B cell (primary cell): ENCODE measurements around the gene PDZD2. TPM values are rescaled to one million over a fixed set of nuclear protein-coding genes. Genes with fewer than 3 reads are reported as not detected.

Experiments
- ATAC-seq: fragments of 200-7000 bp; cut with Tn5 transposase; one replicate; pipeline ENCODE4 v1.10.0; 2021; ENCODE audit warnings: low read depth, mild to moderate bottlenecking, moderate number of reproducible peaks, moderate library complexity
- CTCF ChIA-PET: fragments of 350-600 bp; sonication (Branson Sonifier 250); formaldehyde crosslinking; loops from one replicate; lab custom pipeline; 2021; ENCODE audit warnings: antibody characterized with exemption, inconsistent platforms; lab: Charles Lee
- POLR2A ChIA-PET: fragments of 350-600 bp; sonication (Branson Sonifier 250); formaldehyde crosslinking; loops from one replicate; lab custom pipeline; 2021; ENCODE audit warnings: antibody characterized with exemption; lab: Charles Lee
- DNase-seq: peaks from one replicate; pipeline ENCODE4 v3.0.0; 2013
- H2AFZ ChIP-seq: 2 replicates; pipeline ENCODE4 v1.6.1; 2012; ENCODE audit warnings: mild to moderate bottlenecking, low read depth, low read length; ENCODE audit not compliant: insufficient read depth, poor library complexity, severe bottlenecking
- H3K27ac ChIP-seq, 2 donors: 1 replicate in 1 of 2; 2 replicates in 1 of 2; pipeline ENCODE4 v1.5.1; 2012 to 2013; ENCODE audit warnings: low read length in 2 of 2, mild to moderate bottlenecking in 2 of 2, moderate library complexity in 1 of 2
- H3K27me3 ChIP-seq, 4 experiments: fragments of 200-600 bp in 1 of 4; sonication (generic) in 1 of 4; replicated peaks in 1 of 4; 1 replicate in 2 of 4; 2 replicates in 2 of 4; pipeline versions ENCODE4 v1.6.1 to v1.7.0; 2013 to 2016; ENCODE audit warnings: low read length in 3 of 4, mild to moderate bottlenecking in 2 of 4, mixed read lengths in 1 of 4, moderate library complexity in 1 of 4; ENCODE audit not compliant: insufficient read depth in 4 of 4, control insufficient read depth in 3 of 4; ENCODE audit errors: control extremely low read depth in 1 of 4
- H3K36me3 ChIP-seq, 2 experiments: replicated peaks in 1 of 2; 1 replicate in 1 of 2; 2 replicates in 1 of 2; pipeline versions ENCODE4 v1.6.1 to v1.7.1; 2013; ENCODE audit warnings: low read length in 1 of 2; ENCODE audit not compliant: insufficient read depth in 2 of 2, control insufficient read depth in 1 of 2; ENCODE audit errors: control extremely low read depth in 1 of 2, extremely low read depth in 1 of 2
- H3K4me1 ChIP-seq, 2 donors: fragments of 200-600 bp in 1 of 2; sonication (generic) in 1 of 2; 1 replicate in 1 of 2; 2 replicates in 1 of 2; pipeline versions ENCODE4 v1.5.1 to v1.6.1; 2013 to 2017; ENCODE audit warnings: low read length in 2 of 2; ENCODE audit not compliant: control insufficient read depth in 2 of 2, insufficient read depth in 2 of 2
- H3K4me2 ChIP-seq: replicated peaks from 2 replicates; pipeline ENCODE3; 2012; ENCODE audit warnings: mild to moderate bottlenecking, low read depth, low read length; ENCODE audit not compliant: poor library complexity, severe bottlenecking
- H3K4me3 ChIP-seq, 5 experiments: fragments of 200-600 bp in 1 of 5; sonication (generic) in 1 of 5; 1 replicate in 3 of 5; 2 replicates in 2 of 5; pipeline versions ENCODE4 v1.5.1 to v1.7.0; 2011 to 2016; ENCODE audit warnings: low read length in 4 of 5, mild to moderate bottlenecking in 4 of 5, low read depth in 2 of 5, control low read depth in 1 of 5, moderate library complexity in 1 of 5; ENCODE audit not compliant: insufficient read depth in 1 of 5; ENCODE audit errors: control extremely low read depth in 1 of 5, extremely low read depth in 1 of 5
- H3K79me2 ChIP-seq: fragments of 200-600 bp; sonication (generic); one replicate; pipeline ENCODE4 v1.6.0; 2016; ENCODE audit warnings: low read length; ENCODE audit not compliant: control insufficient read depth, insufficient read depth
- H3K9ac ChIP-seq: fragments of 200-600 bp; sonication (generic); 2 replicates; pipeline ENCODE4 v1.6.1; 2017; ENCODE audit warnings: mild to moderate bottlenecking, low read length, moderate library complexity
- H3K9me3 ChIP-seq, 3 donors: one replicate each; pipeline versions ENCODE4 v1.6.1 to v1.7.1; 2013; ENCODE audit warnings: low read length in 2 of 3; ENCODE audit not compliant: control insufficient read depth in 2 of 3, insufficient read depth in 1 of 3; ENCODE audit errors: control extremely low read depth in 1 of 3
- H4K20me1 ChIP-seq: 2 replicates; pipeline ENCODE4 v1.6.0; 2012; ENCODE audit warnings: mild to moderate bottlenecking, low read length; ENCODE audit not compliant: insufficient read depth, control insufficient read depth, poor library complexity, severe bottlenecking
- H3K27ac Mint-ChIP-seq: one replicate; pipeline ENCODE4 v1.8.0; 2021; ENCODE audit warnings: mixed read lengths
- H3K27me3 Mint-ChIP-seq: one replicate; pipeline ENCODE4 v1.8.0; 2021; ENCODE audit warnings: mixed read lengths
- H3K4me1 Mint-ChIP-seq: one replicate; pipeline ENCODE4 v1.8.0; 2021; ENCODE audit warnings: mixed read lengths
- H3K4me3 Mint-ChIP-seq: one replicate; pipeline ENCODE4 v1.8.0; 2021; ENCODE audit warnings: mixed read lengths
- H3K9me3 Mint-ChIP-seq: one replicate; pipeline ENCODE4 v1.8.0; 2022; ENCODE audit warnings: mixed read lengths; ENCODE audit not compliant: insufficient read depth
- CTCF ChIP-seq: fragments of 200-600 bp; IDR thresholded peaks from one replicate; pipeline ENCODE4 v1.8.0; 2022; ENCODE audit warnings: antibody characterized with exemption, mild to moderate bottlenecking
- EZH2 ChIP-seq: IDR thresholded peaks from 2 replicates; pipeline ENCODE4 v1.6.1; 2012; ENCODE audit warnings: borderline replicate concordance, low read depth, mild to moderate bottlenecking, moderate library complexity, low read length; ENCODE audit not compliant: insufficient read depth, poor library complexity, severe bottlenecking
- WGBS: methylation state at CpG from one replicate; pipeline ENCODE4 v1.1.5; 2013; ENCODE audit warnings: missing lambda C conversion rate; ENCODE audit not compliant: insufficient coverage; 5-methylcytosine and 5-hydroxymethylcytosine counted together
- intact Hi-C: fragments of 100-400 bp; cut with micrococcal nuclease; formaldehyde crosslinking; loops from one replicate; pipeline ENCODE4 v1.10.0; 2022
- polyA plus RNA-seq: library from polyadenylated mRNA; depleted of rRNA; stranded (reverse); fragments of >200 nt; gene quantifications from 2 replicates; pipeline ENCODE4 v1.2.3, GENCODE V29; 2012
- total RNA-seq, 2 donors: library from RNA; stranded (reverse); fragments of 120-200 nt in 1 of 2; gene quantifications; 1 replicate in 1 of 2; 2 replicates in 1 of 2; pipeline versions ENCODE4 v1.2.3 to v1.2.4, GENCODE V29; 2013 to 2022

The PDZD2 gene
- total and polyA plus RNA-seq, 2 donors (not counting 1 experiment from before 2014, with no cell fraction given), result not detected

GRCh38 chr5:31743678-31744077 lies 104.7 kb downstream of the PDZD2 start:
- no peak overlapping the region for H3K4me3 ChIP-seq
- POLR2A ChIA-PET, result no interaction called here
- Mint-ChIP-seq H3K27ac (no peak overlapping the region), H3K9me3 (peaks cover 3% of the 10 kb centered on the region), H3K27me3 (peaks cover 7% of the 10 kb centered on the region), H3K4me3 (no peak overlapping the region), H3K4me1 (no peaks in the 10 kb centered on the region)
- no peaks in the 10 kb centered on the region for H3K36me3 ChIP-seq
- H3K27ac ChIP-seq, result no peak overlapping the region
- 100% methylated on average over 1 of the region's 3 CpGs for whole genome bisulfite sequencing
- H4K20me1 ChIP-seq, result no peaks in the 10 kb centered on the region
- H3K79me2 ChIP-seq, result no peaks in the 10 kb centered on the region
- H3K9ac ChIP-seq, result no peak overlapping the region
- CTCF ChIA-PET, result no interaction called here
- no peaks in the 10 kb centered on the region for H3K27me3 ChIP-seq
- ATAC-seq (no peak), DNase-seq (no peak)
- H2AFZ ChIP-seq, result no peak overlapping the region
- no peak overlapping the region for H3K4me2 ChIP-seq
- H3K9me3 ChIP-seq, result no peaks in the 10 kb centered on the region
- intact Hi-C loops, result no loop called here
- no peak for TF ChIP-seq CTCF
- TF ChIP-seq EZH2, result no peak
- no peaks in the 10 kb centered on the region for H3K4me1 ChIP-seq

GRCh38 chr5:31748458-31749172 lies 109.7 kb downstream of the PDZD2 start:
- H3K4me1 ChIP-seq, result no peaks in the 10 kb centered on the region
- ChIA-PET POLR2A (no interaction called here), CTCF (no interaction called here)
- no peaks in the 10 kb centered on the region for H3K36me3 ChIP-seq
- H3K27ac Mint-ChIP-seq, result no peak overlapping the region
- no peak overlapping the region for H3K4me3 ChIP-seq
- no peaks in the 10 kb centered on the region for H3K4me1 Mint-ChIP-seq
- no peak for ATAC-seq
- no peak overlapping the region for H2AFZ ChIP-seq
- peaks cover 4% of the 10 kb centered on the region for H3K27me3 Mint-ChIP-seq
- H3K4me2 ChIP-seq, result no peak overlapping the region
- H3K4me3 Mint-ChIP-seq, result no peak overlapping the region
- no peaks in the 10 kb centered on the region for H3K27me3 ChIP-seq
- intact Hi-C loops, result no loop called here
- H3K79me2 ChIP-seq, result no peaks in the 10 kb centered on the region
- WGBS, result 92% methylated on average over 3 of the region's 3 CpGs
- DNase-seq, result no peak
- H3K9me3 Mint-ChIP-seq, result no peaks in the 10 kb centered on the region
- no peak overlapping the region for H3K9ac ChIP-seq
- H3K9me3 ChIP-seq, result peaks cover 0 to 3% (median 0%) of the 10 kb centered on the region in 3 donors
- H4K20me1 ChIP-seq, result no peaks in the 10 kb centered on the region
- no peak for TF ChIP-seq CTCF
- TF ChIP-seq EZH2, result no peak
- no peak overlapping the region for H3K27ac ChIP-seq
